Stimulated activated CD4-positive, alpha-beta T cell treated with anti-CD3 and anti-CD28 coated beads, Interleukin-1b, Interleukin-23, amount 100 ng/mL, for 1 hour (primary cell): ENCODE measurements around the gene GOLGA6L9.
"Not testable (repeated sequence)": the region's sequence is repeated elsewhere in the genome, so short reads cannot be mapped to it uniquely, and the experiment has no call there.

Experiments
- DNase-seq, 2 donors: peaks; one replicate each; pipeline ENCODE4 v3.0.0-alpha.2; 2020; ENCODE audit warnings: low read depth in 2 of 2

The GOLGA6L9 gene

DNA sequence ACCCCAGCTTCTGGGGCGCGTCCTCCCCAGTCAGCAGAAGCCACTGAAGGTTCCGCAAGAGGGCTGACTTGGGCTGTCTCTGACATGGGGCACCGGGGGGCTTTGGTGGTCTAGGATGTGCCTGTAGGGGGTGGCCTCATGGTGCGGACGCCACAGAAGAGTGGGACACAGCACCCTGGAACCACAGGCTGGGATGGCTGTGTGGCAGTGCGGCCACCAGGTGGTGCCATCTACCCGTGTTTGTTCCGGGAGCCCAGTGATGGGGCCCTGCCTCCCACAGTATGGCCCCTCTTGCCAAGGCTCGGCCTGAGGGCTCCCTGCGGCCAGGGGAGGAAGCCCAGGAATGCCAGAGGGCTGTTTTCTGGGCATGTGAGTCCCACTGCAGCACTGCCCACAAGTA is 38.6 kb downstream of the GOLGA6L9 start:
- not testable (repeated sequence) for DNase-seq

DNA sequence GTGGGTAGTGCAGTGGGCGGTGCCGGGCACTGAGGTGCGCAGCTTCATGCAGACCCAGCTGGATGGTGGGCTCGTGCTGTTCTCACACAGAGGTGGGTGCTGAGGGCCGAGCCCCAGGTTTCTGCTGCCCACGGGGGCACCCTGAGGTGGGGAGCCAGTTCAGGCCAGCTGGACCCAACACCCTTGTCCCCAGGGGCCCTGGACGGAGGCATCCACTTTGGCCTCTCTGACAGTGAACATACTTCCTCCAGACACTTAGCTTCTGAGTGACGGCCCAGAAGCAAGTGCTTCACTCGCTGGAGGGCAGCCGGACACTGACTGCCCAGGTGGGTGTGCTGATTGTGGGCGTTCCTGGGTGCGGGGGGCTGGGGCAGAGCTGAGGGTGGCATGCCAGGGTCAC is 39.8 kb downstream of the GOLGA6L9 start:
- DNase-seq: not testable (repeated sequence)

DNA sequence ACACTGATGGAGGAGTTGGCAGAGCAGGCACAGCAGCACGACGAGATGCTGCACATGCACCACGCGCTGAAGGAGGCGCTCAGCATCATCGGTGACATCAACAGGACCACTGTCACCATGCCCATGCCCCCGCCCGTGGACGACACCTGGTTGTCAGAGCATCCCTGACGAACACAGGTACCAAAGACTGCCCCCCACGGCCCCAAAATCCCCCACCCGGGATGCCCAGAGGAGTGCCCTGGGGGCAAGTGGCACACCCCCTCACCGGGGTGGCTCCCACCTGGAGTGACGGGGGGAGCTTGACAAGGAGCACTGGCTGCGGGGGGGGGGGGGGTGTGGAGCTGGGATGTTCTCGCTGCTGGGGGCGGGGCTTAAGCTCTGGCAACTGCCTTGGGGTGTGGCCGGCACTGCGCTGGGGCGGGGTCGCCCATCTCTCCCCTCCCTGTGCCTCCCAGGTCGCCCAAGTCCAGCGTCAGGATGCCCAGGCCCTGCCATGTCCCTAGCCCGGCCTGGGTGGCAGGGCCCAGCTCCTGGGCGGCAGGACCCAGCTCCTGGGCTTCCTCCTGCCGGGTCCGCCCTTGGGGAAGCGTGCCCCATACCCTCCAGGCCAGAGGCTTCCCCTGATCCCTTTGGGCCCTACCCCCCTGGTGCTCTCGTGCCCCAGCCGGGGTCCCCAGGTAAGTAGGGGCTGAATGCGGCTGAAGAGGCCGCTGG is 42.8 kb downstream of the GOLGA6L9 start:
- DNase-seq: not testable (repeated sequence)

DNA sequence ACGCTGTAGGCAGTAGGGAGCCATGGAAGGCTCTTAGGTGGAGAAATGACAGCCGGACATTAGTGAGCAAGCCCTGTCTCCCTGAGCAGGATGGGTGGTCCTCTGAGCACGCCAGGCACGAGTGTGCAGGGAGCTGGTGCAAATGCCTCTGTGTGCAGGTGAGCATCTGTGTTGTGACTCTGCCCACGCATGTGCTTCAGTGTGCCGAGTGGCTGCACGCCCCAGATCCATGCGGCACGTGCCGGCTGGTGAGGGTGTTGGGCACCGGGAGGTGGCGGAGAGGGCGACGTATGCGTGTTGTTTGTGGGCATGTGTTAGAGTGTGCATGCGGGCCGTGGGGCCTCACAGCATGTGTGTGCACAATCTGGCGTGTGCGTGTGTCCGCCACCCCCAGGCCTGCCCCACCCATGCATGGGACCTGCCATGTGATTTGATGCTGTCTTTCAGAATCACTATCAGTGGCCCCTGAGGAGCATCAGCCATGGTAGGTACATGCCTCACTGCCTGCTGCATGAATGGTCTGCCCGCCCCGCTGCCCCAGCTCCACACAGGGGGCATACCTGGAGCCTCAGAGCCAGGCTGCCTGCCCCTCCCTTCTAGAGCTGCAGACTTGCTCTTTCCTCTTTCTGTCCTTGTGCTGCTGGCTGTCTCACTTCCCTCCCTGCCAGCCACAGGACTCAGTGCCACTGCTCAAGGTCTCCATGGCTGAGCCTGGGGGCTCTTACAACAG is 45.1 kb downstream of the GOLGA6L9 start:
- DNase-seq: not testable (repeated sequence)

DNA sequence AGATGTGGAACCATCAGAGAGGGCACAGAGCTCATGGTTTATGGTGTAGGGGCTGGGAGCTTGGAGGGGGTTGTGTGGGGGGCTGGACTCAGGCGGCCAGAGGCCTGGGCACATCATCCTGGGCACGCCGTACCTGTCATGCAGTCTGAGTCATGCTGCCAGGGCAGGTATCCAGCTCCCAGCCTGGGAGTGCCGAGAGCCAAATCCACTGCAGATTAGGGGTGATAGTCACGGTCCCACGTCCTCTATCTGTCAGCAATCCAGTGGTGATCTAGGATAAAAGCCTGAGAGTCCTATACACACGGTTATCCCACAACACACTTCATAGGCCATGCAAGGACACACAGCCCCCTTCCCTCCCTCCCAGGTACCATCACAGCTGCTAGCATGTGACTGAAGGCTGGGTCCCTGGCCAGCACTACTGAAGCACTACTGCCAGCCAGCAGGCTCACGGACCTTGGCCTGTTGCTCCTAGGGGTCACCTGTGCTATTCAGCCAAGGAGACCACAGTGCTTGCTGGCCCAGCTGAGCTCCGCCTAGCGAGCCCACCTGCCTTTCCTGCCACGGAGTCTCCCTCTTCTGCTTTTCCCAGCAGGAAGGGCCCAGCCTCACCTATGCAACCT is 45.8 kb downstream of the GOLGA6L9 start:
- not testable (repeated sequence) for DNase-seq

GRCh38 chr15:82476697-82477342 is 47.2 kb downstream of the GOLGA6L9 start:
- not testable (repeated sequence) for DNase-seq

- not testable (repeated sequence) for DNase-seq
Measured at GRCh38 chr15:82477343-82478057, 47.9 kb downstream of the GOLGA6L9 start.
